Measurements from ENCODE around the gene YPEL5.

Gene YPEL5

DNA sequence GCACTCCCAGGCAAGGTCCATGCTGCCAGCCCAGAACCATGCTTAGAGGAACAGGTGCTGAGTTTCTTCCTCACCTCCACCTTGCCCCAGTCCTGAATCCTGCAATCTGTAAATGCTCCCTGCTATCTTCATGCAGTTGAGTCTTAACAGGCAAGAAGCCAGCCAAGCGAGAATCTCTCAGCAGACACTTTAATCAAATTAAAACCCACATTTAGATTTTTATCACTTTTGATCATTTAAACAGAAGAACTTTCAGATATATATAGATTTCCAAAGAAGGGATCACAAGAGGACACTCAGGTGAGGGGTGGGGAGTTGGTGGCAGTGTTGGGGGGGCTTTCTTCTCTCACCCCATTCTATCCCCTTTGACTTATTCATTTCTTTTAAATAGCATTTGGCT, 58.6 kb downstream of the YPEL5 start:
- no peak for DNase-seq (ENCODE audit: low read depth, low spot score)

DNA sequence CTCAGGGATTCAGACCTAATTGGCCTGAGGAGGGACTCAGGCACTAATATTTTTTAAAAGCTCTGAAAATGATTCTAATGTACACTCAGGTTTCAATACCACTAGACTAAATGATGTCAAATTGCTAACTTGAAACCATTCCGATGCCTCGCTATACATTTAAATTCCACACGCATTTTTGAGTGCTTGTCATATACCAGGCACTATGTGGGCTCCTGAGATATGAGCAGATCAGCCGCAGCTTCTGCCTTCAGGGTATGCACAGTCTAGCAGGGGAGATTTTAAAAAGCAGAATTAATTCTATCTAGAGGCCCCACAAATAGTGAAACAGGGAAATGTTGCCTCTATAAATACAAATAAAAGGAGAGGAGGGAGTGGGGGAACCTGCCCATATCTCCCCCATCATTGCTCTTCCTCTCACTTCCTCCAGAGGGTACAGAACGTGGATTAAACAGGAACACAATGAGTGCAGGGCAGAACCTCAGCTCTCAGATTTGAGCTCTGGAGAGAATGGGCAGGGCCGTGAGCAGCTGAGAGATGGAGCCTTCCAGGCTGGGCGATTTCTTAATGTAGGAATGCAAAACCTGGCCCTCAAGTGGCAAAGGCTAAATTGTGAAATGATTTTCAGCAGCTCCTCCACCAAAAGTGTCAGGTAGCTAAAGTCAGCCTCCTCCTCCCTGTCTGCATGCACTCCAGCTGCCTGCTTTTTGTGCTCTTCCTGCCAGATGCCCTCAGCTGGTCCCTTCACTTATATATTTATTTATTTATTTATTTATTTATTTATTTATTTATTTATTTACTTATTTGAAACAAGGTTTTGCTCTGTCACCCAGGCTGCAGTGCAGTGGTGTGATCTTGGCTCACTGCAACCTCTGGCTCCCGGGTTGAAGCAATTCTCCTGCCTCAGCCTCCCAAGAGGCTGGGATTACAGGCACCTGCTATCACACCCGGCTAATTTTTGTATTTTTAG, 59.9 kb downstream of the YPEL5 start:
- DNase-seq (ENCODE audit: low read depth, low spot score), result no peak

DNA sequence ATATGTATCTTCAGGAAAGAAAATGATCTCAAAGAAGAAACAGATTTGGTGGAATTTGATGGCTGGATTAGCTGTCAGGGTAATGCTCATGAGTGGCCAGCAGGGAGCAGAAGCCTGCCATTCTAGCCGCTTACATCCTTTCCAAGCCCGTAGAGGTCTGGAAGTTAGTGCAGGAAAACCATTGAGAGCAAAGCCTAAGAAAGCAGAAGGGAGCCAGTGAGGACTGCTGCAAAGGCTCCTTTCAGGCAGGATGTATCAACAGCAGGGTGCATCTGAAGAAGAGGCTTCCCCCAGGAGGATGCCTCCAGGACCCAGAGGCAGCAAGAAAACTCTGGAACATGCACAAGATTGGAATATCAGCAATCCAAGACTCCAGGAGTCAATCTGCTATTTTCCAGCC, 61.6 kb downstream of the YPEL5 start:
- DNase-seq (ENCODE audit: low read depth, low spot score), result peak; percentile 81

GRCh38 chr2:30209227-30209626, 62.4 kb downstream of the YPEL5 start:
- no peak for DNase-seq (ENCODE audit: low read depth, low spot score)
